Amniotic stem cell (primary cell): ENCODE results near the gene NOP58.
"Not testable (repeated sequence)": the region's sequence is repeated elsewhere in the genome, so short reads cannot be mapped to it uniquely, and the experiment has no call there.

Source experiments
- DNase-seq: peaks from one replicate; lab custom pipeline; 2025; lab: John Stamatoyannopoulos, UW

NOP58 gene

DNA sequence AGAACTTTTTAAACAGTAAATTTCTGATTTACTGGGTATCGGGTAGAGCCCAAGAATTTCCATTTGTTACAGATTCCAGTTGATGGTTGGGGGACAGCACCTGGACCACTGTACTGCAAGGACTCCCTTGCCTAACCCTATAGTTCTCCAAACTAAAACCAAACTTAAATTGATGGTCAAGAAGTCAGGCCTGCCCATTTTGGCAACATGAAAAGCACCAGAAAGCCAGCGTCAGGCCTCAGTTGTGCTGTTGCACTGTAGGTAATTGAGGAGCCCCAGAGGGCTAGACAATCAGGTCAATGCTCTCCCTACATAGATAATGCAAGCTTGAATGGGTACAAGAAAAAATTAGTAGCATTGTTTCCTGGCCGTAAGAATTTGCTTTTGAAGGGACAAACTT lies 40.5 kb downstream of the NOP58 start:
- DNase-seq: no peak

DNA sequence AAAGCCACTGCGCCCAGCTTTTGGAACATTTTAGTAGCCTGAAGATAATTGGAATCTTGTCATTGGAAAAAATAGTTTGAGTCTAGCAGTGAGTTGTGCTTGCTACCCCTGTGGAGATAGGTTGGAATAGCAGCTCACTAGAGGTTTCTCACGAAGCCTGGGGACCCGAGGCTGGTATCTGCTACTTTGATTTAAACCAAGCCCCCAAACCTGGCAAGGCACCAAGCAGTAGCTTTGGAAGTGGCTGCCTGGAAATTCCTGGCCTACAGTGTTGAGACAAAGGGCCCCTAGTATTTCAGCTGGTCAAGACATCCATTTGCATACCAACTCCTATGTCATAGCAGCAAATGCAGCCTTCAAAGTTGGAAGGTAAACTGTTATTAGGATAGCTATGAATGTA lies 42.1 kb downstream of the NOP58 start:
- no peak for DNase-seq

- no peak for DNase-seq
These were observed 46.3 kb downstream of the NOP58 start for GRCh38 chr2:202311823-202312388.

- no peak for DNase-seq
These were observed 48.6 kb downstream of the NOP58 start for GRCh38 chr2:202314116-202314515.

GRCh38 chr2:202317080-202317857 lies 51.7 kb downstream of the NOP58 start:
- peak; percentile 39 for DNase-seq

DNA sequence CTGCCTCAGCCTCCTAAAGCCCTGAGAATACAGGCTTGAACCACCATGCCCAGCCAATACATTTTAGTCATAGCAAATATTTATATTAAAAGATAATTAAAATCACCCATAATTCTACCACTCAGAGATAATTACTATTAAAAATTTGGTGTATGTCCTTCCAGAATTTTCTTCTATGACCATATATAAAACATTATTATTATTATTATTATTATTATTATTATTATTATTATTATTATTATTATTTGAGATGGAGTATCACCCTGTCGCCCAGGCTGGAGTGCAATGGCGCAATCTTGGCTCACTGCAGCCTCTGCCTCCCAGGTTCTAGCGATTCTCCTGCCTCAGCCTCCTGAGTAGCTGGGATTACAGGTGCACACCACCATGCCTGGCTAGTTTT lies 54.8 kb downstream of the NOP58 start:
- DNase-seq: not testable (repeated sequence)

DNA sequence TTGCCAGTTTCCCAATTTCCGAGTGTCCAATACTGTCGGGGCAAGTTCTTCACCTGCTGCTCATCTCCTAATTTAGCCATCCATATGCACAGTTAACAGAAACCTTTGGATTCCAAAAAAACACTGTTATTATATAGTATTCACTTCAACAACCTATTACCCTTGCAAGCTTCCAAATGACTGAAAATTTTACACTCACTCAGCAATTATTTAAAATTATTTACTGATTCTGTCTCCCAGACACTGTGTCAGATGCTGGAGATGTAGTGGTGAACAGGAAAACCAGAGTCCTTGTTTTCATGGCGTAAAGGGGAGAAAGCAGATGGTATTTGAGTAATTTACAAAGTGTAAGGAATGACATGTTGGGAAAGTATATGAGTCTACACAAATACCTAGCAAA lies 56.9 kb downstream of the NOP58 start:
- DNase-seq: no peak

GRCh38 chr2:202327858-202328257 lies 62.3 kb downstream of the NOP58 start:
- no peak for DNase-seq

GRCh38 chr2:202335791-202336467 lies 70.4 kb downstream of the NOP58 start:
- DNase-seq: no peak

DNA sequence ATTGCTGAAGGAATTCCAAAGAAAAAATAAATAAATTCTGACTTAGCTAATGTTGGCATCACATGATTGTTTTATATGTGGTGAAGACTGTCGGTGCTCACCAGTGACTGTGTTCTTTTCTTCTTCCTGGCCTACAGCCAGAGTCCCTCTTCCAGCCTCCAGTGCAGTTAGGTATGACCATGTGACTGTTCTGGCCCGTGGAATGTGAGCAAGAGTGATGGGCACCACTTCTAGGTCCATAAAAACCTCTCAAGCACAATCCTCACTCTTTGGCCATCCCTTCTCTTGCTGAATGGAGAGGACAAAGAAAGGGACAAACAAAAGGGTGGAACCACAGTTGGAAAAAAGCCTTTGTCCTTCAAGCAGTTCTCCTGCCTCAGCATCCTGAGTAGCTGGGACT lies 71.6 kb downstream of the NOP58 start:
- DNase-seq: no peak

GRCh38 chr2:202337706-202338346 lies 72.3 kb downstream of the NOP58 start:
- DNase-seq: no peak

DNA sequence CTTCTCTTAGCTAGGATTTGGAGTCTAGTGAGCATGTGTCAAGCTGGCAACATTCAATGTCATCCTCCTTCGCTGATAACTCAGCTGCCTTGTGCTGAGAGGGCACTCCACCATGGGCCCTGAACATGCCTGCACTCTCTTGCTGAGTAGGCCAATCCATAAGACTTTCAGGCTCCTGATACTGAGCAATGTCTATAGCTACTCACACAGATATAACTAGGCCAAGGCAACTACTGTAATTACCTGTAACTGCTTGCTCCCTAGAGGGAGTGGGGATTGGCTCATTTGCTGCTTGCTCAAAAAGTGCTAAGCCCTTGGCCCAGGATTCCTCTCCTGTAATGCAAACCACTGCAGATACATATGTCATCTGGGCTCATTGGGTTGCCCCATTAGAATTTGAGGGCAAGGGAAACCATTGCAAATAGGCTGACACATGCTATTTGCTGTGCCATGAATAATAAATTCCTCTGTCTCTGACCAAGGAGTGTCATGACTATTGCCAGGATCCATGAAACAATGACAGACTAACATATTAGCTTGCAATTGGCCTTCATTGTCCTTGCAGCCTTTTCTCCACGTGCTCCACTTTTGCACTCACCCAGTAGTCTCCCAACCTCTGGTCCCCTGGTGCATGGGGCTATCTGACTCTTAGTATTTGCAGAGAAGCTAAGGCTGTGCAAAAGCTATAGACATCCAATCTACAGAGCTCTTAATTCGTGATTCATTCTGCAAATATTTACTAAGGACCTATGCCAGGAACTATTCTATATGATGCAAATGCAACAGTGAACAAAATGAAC lies 73.7 kb downstream of the NOP58 start:
- peak; percentile 2 for DNase-seq

GRCh38 chr2:202344178-202344577 lies 78.6 kb downstream of the NOP58 start:
- DNase-seq: no peak

DNA sequence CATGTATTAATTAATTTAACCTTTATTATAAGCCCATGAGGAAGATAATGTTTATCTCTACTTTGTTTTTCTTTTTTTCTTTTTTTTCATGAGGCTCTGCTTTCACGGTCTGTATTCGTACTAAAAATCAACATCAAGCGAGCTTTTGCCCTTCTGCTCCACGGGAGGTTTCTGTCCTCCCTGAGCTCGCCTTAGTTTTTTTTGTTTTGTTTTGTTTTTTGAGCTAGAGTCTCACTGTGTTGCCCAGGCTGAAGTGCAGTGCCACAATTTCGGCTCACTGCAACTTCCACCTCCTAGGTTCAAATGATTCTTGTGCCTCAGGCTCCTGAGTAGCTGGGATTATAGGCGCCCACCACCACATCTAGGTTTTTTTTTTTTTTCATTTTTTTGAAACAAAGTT lies 80.6 kb downstream of the NOP58 start:
- no peak for DNase-seq
